PC-3 (cell line): Measurements from ENCODE around the gene ZNF488. TPM values are rescaled to one million over a fixed set of nuclear protein-coding genes. Genes with fewer than 3 reads are reported as not detected.

Experiments used
- ATAC-seq: fragments of 200-7000 bp; cut with Tn5 transposase; 2 replicates; pipeline ENCODE4 v1.9.1; 2020; ENCODE audit warnings: mild to moderate bottlenecking, moderate library complexity
- BruUV-seq: library from RNA; stranded (reverse); fragments of 400-500 nt; replicated peaks from 2 replicates; lab custom pipeline; 2021; lab: Mats Ljungman, UMichigan
- CTCF ChIA-PET: fragments of 300-600 bp; sonication (Branson Sonifier 250); formaldehyde crosslinking; loops from one replicate; lab custom pipeline; 2022; ENCODE audit warnings: antibody characterized with exemption; lab: Charles Lee
- POLR2A ChIA-PET: fragments of 300-600 bp; sonication (Branson Sonifier 250); formaldehyde crosslinking; loops from one replicate; lab custom pipeline; 2022; ENCODE audit warnings: antibody characterized with exemption; ENCODE audit not compliant: unreplicated experiment; lab: Charles Lee
- DNase-seq: peaks from one replicate; pipeline ENCODE4 v3.0.0-alpha.2; 2015
- H2AFZ ChIP-seq: fragments of 300-600 bp; sonication (generic); 2 replicates; pipeline ENCODE4 v1.6.0; 2016; ENCODE audit warnings: antibody characterized with exemption, low read length
- H3F3A ChIP-seq: fragments of 300-600 bp; sonication (generic); one replicate; pipeline ENCODE4 v1.6.0; 2017; ENCODE audit warnings: antibody characterized with exemption, low read length, control low read depth, mild to moderate bottlenecking; ENCODE audit not compliant: unreplicated experiment
- H3K27ac ChIP-seq: fragments of 300-600 bp; sonication (generic); 2 replicates; pipeline ENCODE4 v1.5.1; 2016; ENCODE audit warnings: mild to moderate bottlenecking, low read length
- H3K27me3 ChIP-seq: fragments of 300-600 bp; sonication (generic); 2 replicates; pipeline ENCODE4 v1.6.1; 2016; ENCODE audit warnings: low read length, mixed read lengths
- H3K36me3 ChIP-seq: fragments of 300-600 bp; sonication (generic); 2 replicates; pipeline ENCODE4 v1.6.1; 2016; ENCODE audit warnings: low read depth, mixed run types, low read length, mixed read lengths
- H3K4me1 ChIP-seq: fragments of 300-600 bp; sonication (generic); 2 replicates; pipeline ENCODE4 v1.5.1; 2016; ENCODE audit warnings: low read length; ENCODE audit not compliant: insufficient read depth
- H3K4me2 ChIP-seq: fragments of 300-600 bp; sonication (generic); 2 replicates; pipeline ENCODE4 v1.6.0; 2016; ENCODE audit warnings: low read length
- H3K4me3 ChIP-seq: fragments of 300-600 bp; sonication (generic); 2 replicates; pipeline ENCODE4 v1.5.1; 2016; ENCODE audit warnings: mild to moderate bottlenecking, low read length, mixed read lengths
- H3K79me2 ChIP-seq: fragments of 300-600 bp; sonication (generic); 2 replicates; pipeline ENCODE4 v1.6.1; 2017; ENCODE audit warnings: low read length, mixed read lengths
- H3K9ac ChIP-seq: fragments of 300-600 bp; sonication (generic); 2 replicates; pipeline ENCODE4 v1.6.0; 2016; ENCODE audit warnings: mild to moderate bottlenecking, low read length
- H3K9me2 ChIP-seq: fragments of 300-600 bp; sonication (generic); replicated peaks from 2 replicates; pipeline ENCODE4 v1.6.1; 2016; ENCODE audit warnings: mixed run types, low read length, mixed read lengths
- H3K9me3 ChIP-seq: fragments of 300-600 bp; sonication (generic); 2 replicates; pipeline ENCODE4 v1.6.1; 2016; ENCODE audit warnings: low read length, mixed read lengths
- H4K20me1 ChIP-seq: fragments of 300-600 bp; sonication (generic); 2 replicates; pipeline ENCODE4 v1.6.1; 2016; ENCODE audit warnings: low read length, mixed read lengths
- CTCF ChIP-seq: fragments of 300-600 bp; sonication (generic); conservative IDR thresholded peaks from 2 replicates; pipeline ENCODE4 v1.5.1; 2017; ENCODE audit warnings: antibody characterized with exemption, low read depth, mild to moderate bottlenecking, low read length
- EZH2 ChIP-seq: fragments of 300-600 bp; sonication (generic); IDR thresholded peaks from one replicate; pipeline ENCODE4 v1.6.1; 2017; ENCODE audit warnings: antibody characterized with exemption, mild to moderate bottlenecking, low read length; ENCODE audit not compliant: unreplicated experiment
- EZH2phosphoT487 ChIP-seq: fragments of 300-600 bp; sonication (generic); IDR thresholded peaks from 2 replicates; pipeline ENCODE4 v1.6.1; 2018; ENCODE audit warnings: mild to moderate bottlenecking, antibody characterized with exemption, low read length, borderline replicate concordance
- intact Hi-C: fragments of 100-400 bp; cut with micrococcal nuclease; formaldehyde crosslinking; loops from 2 replicates; pipeline ENCODE4 v1.9.0; 2023
- total RNA-seq: library from RNA; depleted of rRNA; stranded (reverse); fragments of >200 nt; gene quantifications from 2 replicates; pipeline ENCODE4 v1.2.3, GENCODE V29; 2014

ZNF488 gene
- total RNA-seq, 1 experiment from 2014 or later, result 1.7 TPM

GRCh38 chr10:47323087-47323486, 61.0 kb downstream of the ZNF488 start:
- Histone ChIP-seq H3K27ac (no peak overlapping the region), H3K9me3 (no peaks in the 10 kb centered on the region), H3K4me3 (no peak overlapping the region), H3K79me2 (no peaks in the 10 kb centered on the region), H3F3A (no peaks in the 10 kb centered on the region), H3K36me3 (no peaks in the 10 kb centered on the region), H4K20me1 (no peaks in the 10 kb centered on the region), H3K4me1 (peaks cover 9% of the 10 kb centered on the region; the same call in 1 of the 2 replicates), H3K27me3 (no peaks in the 10 kb centered on the region; the same call in 1 of the 2 replicates), H3K9ac (no peak overlapping the region), H3K4me2 (no peak overlapping the region), H2AFZ (no peak overlapping the region), H3K9me2 (no peaks in the 10 kb centered on the region)
- intact Hi-C loops, result no loop called here
- no TSS peak for BruUV-seq
- no peak for ATAC-seq
- TF ChIP-seq CTCF, result no peak
- no peak for TF ChIP-seq EZH2
- TF ChIP-seq EZH2phosphoT487, result no peak
- POLR2A ChIA-PET, result no interaction called here
- DNase-seq, result no peak
- CTCF ChIA-PET, result no interaction called here

GRCh38 chr10:47322300-47323061, 61.6 kb downstream of the ZNF488 start, which contains the start of gene GDF2:
GDF2 (plus strand) TSS chr10:47322454; CDS start chr10:47322669, 215 bp downstream.
- no peak within 1 kb of the TSS for H3K4me2 ChIP-seq
- no peak within 1 kb of the TSS for H3K27ac ChIP-seq
- H3K79me2 ChIP-seq, result no peaks in the 10 kb centered on the region
- CTCF ChIA-PET, result no interaction called here
- POLR2A ChIA-PET, result no interaction called here
- no peak within 1 kb of the TSS for H3K9ac ChIP-seq
- no peaks in the 10 kb centered on the region for H3K9me3 ChIP-seq
- H3K9me2 ChIP-seq, result no peaks in the 10 kb centered on the region
- peaks cover 9% of the 10 kb centered on the region; the same call in 1 of the 2 replicates for H3K4me1 ChIP-seq
- no peak for DNase-seq
- TF ChIP-seq CTCF (no peak), EZH2 (no peak), EZH2phosphoT487 (no peak)
- no peaks in the 10 kb centered on the region for H3K36me3 ChIP-seq
- no peak within 1 kb of the TSS for H2AFZ ChIP-seq
- H3K27me3 ChIP-seq, result no peaks in the 10 kb centered on the region; the same call in 1 of the 2 replicates
- no TSS peak for BruUV-seq
- ATAC-seq, result no peak
- no peaks in the 10 kb centered on the region for H4K20me1 ChIP-seq
- H3K4me3 ChIP-seq, result no peak within 1 kb of the TSS
- intact Hi-C loops, result no loop called here
- H3F3A ChIP-seq, result no peaks in the 10 kb centered on the region
